ENCODE measurements around the gene FAM171A1.

Gene FAM171A1

DNA sequence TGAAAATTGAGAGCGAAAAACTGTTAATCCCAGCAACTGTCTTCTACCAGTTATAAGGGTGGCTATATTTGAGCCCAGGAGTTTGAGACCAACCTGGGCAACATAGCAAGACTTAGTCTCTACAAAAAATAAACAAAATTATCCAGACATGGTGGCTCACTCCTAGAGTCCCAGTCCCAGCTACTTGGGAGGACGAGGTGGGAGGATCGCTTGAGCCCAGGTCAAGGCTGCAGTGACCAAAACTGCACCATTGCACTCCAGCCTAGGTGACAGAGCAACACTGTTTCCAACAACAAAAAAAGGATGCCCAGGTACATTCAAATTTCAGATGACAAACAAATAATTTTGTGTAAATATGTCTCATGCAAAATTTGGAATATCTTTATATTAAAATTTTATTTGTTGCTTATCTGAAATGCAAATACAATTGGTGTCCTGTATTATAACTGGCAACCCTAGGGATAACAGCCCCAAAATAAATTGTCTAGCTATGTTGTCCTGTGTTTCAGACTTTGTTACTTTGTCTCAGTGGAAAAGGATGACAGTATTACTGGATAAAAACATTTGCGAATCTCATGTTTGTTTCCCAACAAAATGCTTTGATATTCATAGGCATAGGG, 26.7 kb downstream of the FAM171A1 start:
- no peaks in the 10 kb centered on the region for H3K9me2 ChIP-seq (replicated peaks; ENCODE audit: low read depth, low read length)
- H2AFZ ChIP-seq (ENCODE audit: low read length) = no peak overlapping the region
- H3F3A ChIP-seq (ENCODE audit: low read depth) = no peaks in the 10 kb centered on the region
- no peaks in the 10 kb centered on the region for H3K36me3 ChIP-seq (ENCODE audit: insufficient read depth, low read length)
- H3K79me2 ChIP-seq (ENCODE audit: insufficient read depth, low read length) = no peaks in the 10 kb centered on the region
- no peak overlapping the region for H3K4me2 ChIP-seq (ENCODE audit: low read depth, low read length, poor library complexity, severe bottlenecking)
- no peaks in the 10 kb centered on the region for H4K20me1 ChIP-seq (ENCODE audit: insufficient read depth, low read length, poor library complexity, severe bottlenecking)
- H3K4me3 ChIP-seq (ENCODE audit: low read length, poor library complexity, severe bottlenecking) = no peak overlapping the region
- no peaks in the 10 kb centered on the region for H3K4me1 ChIP-seq (ENCODE audit: insufficient read depth, low read length, poor library complexity, severe bottlenecking)
- H3K9ac ChIP-seq (ENCODE audit: low read depth, low read length, poor library complexity, severe bottlenecking) = no peak overlapping the region
- no peaks in the 10 kb centered on the region for H3K9me3 ChIP-seq (ENCODE audit: insufficient read depth, low read depth, low read length)
- H3K27me3 ChIP-seq (ENCODE audit: insufficient read depth, low read length, poor library complexity, severe bottlenecking) = no peaks in the 10 kb centered on the region
- TF ChIP-seq, protein P1, sequence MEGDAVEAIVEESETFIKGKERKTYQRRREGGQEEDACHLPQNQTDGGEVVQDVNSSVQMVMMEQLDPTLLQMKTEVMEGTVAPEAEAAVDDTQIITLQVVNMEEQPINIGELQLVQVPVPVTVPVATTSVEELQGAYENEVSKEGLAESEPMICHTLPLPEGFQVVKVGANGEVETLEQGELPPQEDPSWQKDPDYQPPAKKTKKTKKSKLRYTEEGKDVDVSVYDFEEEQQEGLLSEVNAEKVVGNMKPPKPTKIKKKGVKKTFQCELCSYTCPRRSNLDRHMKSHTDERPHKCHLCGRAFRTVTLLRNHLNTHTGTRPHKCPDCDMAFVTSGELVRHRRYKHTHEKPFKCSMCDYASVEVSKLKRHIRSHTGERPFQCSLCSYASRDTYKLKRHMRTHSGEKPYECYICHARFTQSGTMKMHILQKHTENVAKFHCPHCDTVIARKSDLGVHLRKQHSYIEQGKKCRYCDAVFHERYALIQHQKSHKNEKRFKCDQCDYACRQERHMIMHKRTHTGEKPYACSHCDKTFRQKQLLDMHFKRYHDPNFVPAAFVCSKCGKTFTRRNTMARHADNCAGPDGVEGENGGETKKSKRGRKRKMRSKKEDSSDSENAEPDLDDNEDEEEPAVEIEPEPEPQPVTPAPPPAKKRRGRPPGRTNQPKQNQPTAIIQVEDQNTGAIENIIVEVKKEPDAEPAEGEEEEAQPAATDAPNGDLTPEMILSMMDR (conservative IDR thresholded peaks at IDR 0.05; ENCODE audit: low read length) = no peak
- TF ChIP-seq EZH2phosphoT487 (IDR thresholded peaks at IDR 0.05; ENCODE audit: borderline replicate concordance) = no peak

DNA sequence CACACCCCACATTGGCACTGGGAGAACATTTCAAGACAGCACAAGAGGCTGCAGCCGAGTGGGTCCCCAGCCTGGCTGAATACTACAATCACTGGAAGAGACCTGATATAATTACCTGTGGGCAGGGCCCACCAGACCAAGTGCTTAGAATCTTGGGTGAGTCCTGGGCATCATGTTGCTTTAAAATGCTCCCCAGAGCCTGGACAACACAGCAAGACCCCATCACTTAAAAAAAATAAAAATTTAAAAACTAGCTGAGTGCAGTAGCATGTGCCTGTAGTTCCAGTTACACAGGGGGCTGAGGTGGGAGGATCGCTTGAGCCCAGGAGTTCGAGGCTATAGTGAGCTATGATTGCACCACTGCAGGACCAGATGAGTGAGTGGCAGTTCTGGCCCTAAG, 28.1 kb downstream of the FAM171A1 start:
- H3K36me3 ChIP-seq (ENCODE audit: insufficient read depth, low read length) = no peaks in the 10 kb centered on the region
- H2AFZ ChIP-seq (ENCODE audit: low read length) = no peak overlapping the region
- H3K9me3 ChIP-seq (ENCODE audit: insufficient read depth, low read depth, low read length) = no peaks in the 10 kb centered on the region
- H3K79me2 ChIP-seq (ENCODE audit: insufficient read depth, low read length) = no peaks in the 10 kb centered on the region
- TF ChIP-seq, protein P1 (conservative IDR thresholded peaks at IDR 0.05; ENCODE audit: low read length) = no peak
- no peak for TF ChIP-seq EZH2phosphoT487 (IDR thresholded peaks at IDR 0.05; ENCODE audit: borderline replicate concordance)
- H4K20me1 ChIP-seq (ENCODE audit: insufficient read depth, low read length, poor library complexity, severe bottlenecking) = no peaks in the 10 kb centered on the region
- no peaks in the 10 kb centered on the region for H3K27me3 ChIP-seq (ENCODE audit: insufficient read depth, low read length, poor library complexity, severe bottlenecking)
- no peak overlapping the region for H3K4me2 ChIP-seq (ENCODE audit: low read depth, low read length, poor library complexity, severe bottlenecking)
- no peaks in the 10 kb centered on the region for H3F3A ChIP-seq (ENCODE audit: low read depth)
- H3K4me1 ChIP-seq (ENCODE audit: insufficient read depth, low read length, poor library complexity, severe bottlenecking) = no peaks in the 10 kb centered on the region
- no peak overlapping the region for H3K4me3 ChIP-seq (ENCODE audit: low read length, poor library complexity, severe bottlenecking)
- no peaks in the 10 kb centered on the region for H3K9me2 ChIP-seq (replicated peaks; ENCODE audit: low read depth, low read length)
- H3K9ac ChIP-seq (ENCODE audit: low read depth, low read length, poor library complexity, severe bottlenecking) = no peak overlapping the region

DNA sequence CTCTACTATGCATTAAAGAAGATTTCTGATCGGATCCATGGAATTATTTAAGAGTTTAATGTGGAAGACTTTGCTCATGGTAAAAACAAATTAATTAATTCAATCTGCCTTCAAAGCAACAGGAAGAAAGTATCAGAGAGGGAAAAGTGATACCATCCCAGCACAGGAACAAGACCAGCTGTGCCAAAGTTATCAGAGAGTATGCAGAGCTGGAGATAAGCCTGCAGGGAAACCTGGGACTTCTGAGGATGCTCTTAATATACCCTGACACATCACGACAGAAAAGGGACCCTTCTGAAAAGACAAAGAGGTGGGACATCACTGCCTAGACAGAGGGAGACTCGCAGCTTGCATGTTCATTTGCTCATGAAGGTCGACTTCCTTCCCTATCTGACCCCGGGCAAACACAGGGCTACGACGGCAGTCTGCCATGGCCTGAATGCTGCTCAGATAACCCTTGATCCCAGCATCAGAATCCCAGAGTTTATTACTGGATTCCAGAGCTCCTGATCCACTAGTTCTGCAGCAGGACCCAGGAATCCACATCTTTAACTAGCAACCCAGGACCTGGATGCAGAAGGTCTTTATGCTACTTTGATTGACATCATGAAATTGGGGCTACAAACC, 29.5 kb downstream of the FAM171A1 start:
- no peaks in the 10 kb centered on the region for H3K9me2 ChIP-seq (replicated peaks; ENCODE audit: low read depth, low read length)
- H3F3A ChIP-seq (ENCODE audit: low read depth) = no peaks in the 10 kb centered on the region
- no peaks in the 10 kb centered on the region for H3K9me3 ChIP-seq (ENCODE audit: insufficient read depth, low read depth, low read length)
- TF ChIP-seq EZH2phosphoT487 (IDR thresholded peaks at IDR 0.05; ENCODE audit: borderline replicate concordance) = no peak
- TF ChIP-seq, protein P1 (conservative IDR thresholded peaks at IDR 0.05; ENCODE audit: low read length) = no peak
- H4K20me1 ChIP-seq (ENCODE audit: insufficient read depth, low read length, poor library complexity, severe bottlenecking) = no peaks in the 10 kb centered on the region
- no peak overlapping the region for H3K4me2 ChIP-seq (ENCODE audit: low read depth, low read length, poor library complexity, severe bottlenecking)
- no peak overlapping the region for H2AFZ ChIP-seq (ENCODE audit: low read length)
- H3K4me1 ChIP-seq (ENCODE audit: insufficient read depth, low read length, poor library complexity, severe bottlenecking) = no peaks in the 10 kb centered on the region
- no peaks in the 10 kb centered on the region for H3K79me2 ChIP-seq (ENCODE audit: insufficient read depth, low read length)
- no peaks in the 10 kb centered on the region for H3K27me3 ChIP-seq (ENCODE audit: insufficient read depth, low read length, poor library complexity, severe bottlenecking)
- H3K9ac ChIP-seq (ENCODE audit: low read depth, low read length, poor library complexity, severe bottlenecking) = no peak overlapping the region
- H3K36me3 ChIP-seq (ENCODE audit: insufficient read depth, low read length) = no peaks in the 10 kb centered on the region
- no peak overlapping the region for H3K4me3 ChIP-seq (ENCODE audit: low read length, poor library complexity, severe bottlenecking)
